Peyer's patch (tissue), 4 donors: ENCODE results near the gene ATG7.

Source experiments
- POLR2A ChIP-seq, 2 donors: fragments of 450-650 bp; IDR thresholded peaks; one replicate each; pipeline ENCODE4 v1.5.1; 2017; ENCODE audit warnings: antibody characterized with exemption in 2 of 2, mild to moderate bottlenecking in 2 of 2, moderate library complexity in 2 of 2
- TF ChIP-seq, protein P1 (sequence below), 6 experiments: fragments of 450-650 bp in 4 of 6; fragments of 200-600 bp in 2 of 6; sonication (generic) in 1 of 6; IDR thresholded peaks; one replicate each; pipeline ENCODE4 v1.5.1; 2017 to 2019; ENCODE audit warnings: antibody characterized with exemption in 6 of 6, mild to moderate bottlenecking in 3 of 6, moderate library complexity in 1 of 6

DNA sequence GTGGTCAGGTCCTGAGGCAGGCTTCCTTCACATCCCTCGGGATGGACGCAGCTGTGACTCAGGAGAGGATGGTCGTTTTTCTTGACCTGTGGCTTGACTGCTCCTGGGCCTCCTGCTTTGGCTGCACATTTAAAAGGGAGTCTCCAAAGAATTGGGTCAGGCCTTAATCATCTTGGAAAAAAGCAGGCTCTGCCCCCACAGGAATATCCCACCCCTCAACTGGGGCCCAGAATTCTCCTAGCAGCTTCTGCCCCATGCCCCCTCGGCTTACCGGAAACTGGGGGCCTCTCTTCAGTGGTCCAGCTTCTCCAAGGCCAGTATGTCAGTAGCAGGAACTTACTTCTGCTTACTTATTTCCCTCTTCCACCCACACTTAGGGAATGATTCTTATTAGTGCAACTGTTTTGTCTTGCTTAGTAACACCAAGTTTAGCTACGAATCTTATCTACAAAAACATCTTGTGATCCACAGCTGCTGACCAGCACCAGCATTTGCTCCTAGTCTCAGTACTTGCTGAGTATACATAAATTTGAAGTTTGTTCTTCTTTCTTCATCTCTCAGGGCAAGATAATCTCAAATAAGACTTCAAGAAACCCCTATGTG lies 35.7 kb downstream of the ATG7 start:
- TF ChIP-seq, protein P1, sequence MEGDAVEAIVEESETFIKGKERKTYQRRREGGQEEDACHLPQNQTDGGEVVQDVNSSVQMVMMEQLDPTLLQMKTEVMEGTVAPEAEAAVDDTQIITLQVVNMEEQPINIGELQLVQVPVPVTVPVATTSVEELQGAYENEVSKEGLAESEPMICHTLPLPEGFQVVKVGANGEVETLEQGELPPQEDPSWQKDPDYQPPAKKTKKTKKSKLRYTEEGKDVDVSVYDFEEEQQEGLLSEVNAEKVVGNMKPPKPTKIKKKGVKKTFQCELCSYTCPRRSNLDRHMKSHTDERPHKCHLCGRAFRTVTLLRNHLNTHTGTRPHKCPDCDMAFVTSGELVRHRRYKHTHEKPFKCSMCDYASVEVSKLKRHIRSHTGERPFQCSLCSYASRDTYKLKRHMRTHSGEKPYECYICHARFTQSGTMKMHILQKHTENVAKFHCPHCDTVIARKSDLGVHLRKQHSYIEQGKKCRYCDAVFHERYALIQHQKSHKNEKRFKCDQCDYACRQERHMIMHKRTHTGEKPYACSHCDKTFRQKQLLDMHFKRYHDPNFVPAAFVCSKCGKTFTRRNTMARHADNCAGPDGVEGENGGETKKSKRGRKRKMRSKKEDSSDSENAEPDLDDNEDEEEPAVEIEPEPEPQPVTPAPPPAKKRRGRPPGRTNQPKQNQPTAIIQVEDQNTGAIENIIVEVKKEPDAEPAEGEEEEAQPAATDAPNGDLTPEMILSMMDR (IDR thresholded peaks at IDR 0.05), result no peak
- TF ChIP-seq POLR2A (IDR thresholded peaks at IDR 0.05), result no peak
